ENCODE data around the gene NTM. TPM values are rescaled to one million over a fixed set of nuclear protein-coding genes. Genes with fewer than 3 reads are reported as not detected.

NTM gene
- total and polyA plus RNA-seq, 7 donors = 0.07 to 1.1 (median 0.22) TPM; not detected in 2

- Histone ChIP-seq H3K27ac (no peak overlapping the region), H3K9me3 (no peaks in the 10 kb centered on the region), H3K4me1 (no peaks in the 10 kb centered on the region), H3K27me3 (ENCODE audit: insufficient read depth in 3 of 3, low read length in 2 of 3) (peaks cover 0 to 2% (median 0%) of the 10 kb centered on the region in 3 donors), H3K36me3 (ENCODE audit: insufficient read depth in 1 of 2, low read depth in 1 of 2) (no peaks in the 10 kb centered on the region), H3K4me3 (no peak overlapping the region)
- WGBS, 3 donors = 87 to 92% (median 90%) methylated on average over 2 of the region's 2 CpGs
- intact Hi-C loops (cut with DNase I) = no loop called here
- no peak for DNase-seq
- no peak for ATAC-seq
- no peak for TF ChIP-seq CTCF (IDR thresholded peaks at IDR 0.05)
Observed at GRCh38 chr11:132222345-132222744, 851.9 kb downstream of the NTM start.

GRCh38 chr11:132226522-132226921 is 856.1 kb downstream of the NTM start:
- DNase-seq (no peak), ATAC-seq (no peak)
- intact Hi-C loops (cut with DNase I) = no loop called here
- Histone ChIP-seq H3K4me3 (no peak overlapping the region), H3K27me3 (ENCODE audit: insufficient read depth in 3 of 3, low read length in 2 of 3) (peaks cover 0 to 2% (median 0%) of the 10 kb centered on the region in 3 donors), H3K27ac (no peak overlapping the region), H3K9me3 (no peaks in the 10 kb centered on the region), H3K36me3 (ENCODE audit: insufficient read depth in 1 of 2, low read depth in 1 of 2) (no peaks in the 10 kb centered on the region), H3K4me1 (no peaks in the 10 kb centered on the region)
- 92 to 94% (median 93%) methylated on average over 4 of the region's 4 CpGs for WGBS, 3 donors
- TF ChIP-seq CTCF (IDR thresholded peaks at IDR 0.05) = no peak

- H3K27me3 ChIP-seq (ENCODE audit: insufficient read depth in 3 of 3, low read length in 2 of 3) = no peaks in the 10 kb centered on the region
- no peaks in the 10 kb centered on the region for H3K4me1 ChIP-seq
- no peak for TF ChIP-seq CTCF (IDR thresholded peaks at IDR 0.05)
- no peaks in the 10 kb centered on the region for H3K9me3 ChIP-seq
- ATAC-seq = no peak
- H3K4me3 ChIP-seq = no peak overlapping the region
- intact Hi-C loops (cut with DNase I) = no loop called here
- no peak for DNase-seq
- no peak overlapping the region for H3K27ac ChIP-seq
- no peaks in the 10 kb centered on the region for H3K36me3 ChIP-seq (ENCODE audit: insufficient read depth in 1 of 2, low read depth in 1 of 2)
- 89 to 91% (median 90%) methylated on average over 11 of the region's 11 CpGs for WGBS, 3 donors
Observed at GRCh38 chr11:132228746-132229325, 858.4 kb downstream of the NTM start.

- Histone ChIP-seq H3K9me3 (no peaks in the 10 kb centered on the region), H3K27me3 (ENCODE audit: insufficient read depth in 3 of 3, low read length in 2 of 3) (no peaks in the 10 kb centered on the region), H3K4me1 (no peaks in the 10 kb centered on the region), H3K27ac (no peak overlapping the region), H3K36me3 (ENCODE audit: insufficient read depth in 1 of 2, low read depth in 1 of 2) (no peaks in the 10 kb centered on the region), H3K4me3 (no peak overlapping the region)
- TF ChIP-seq CTCF (IDR thresholded peaks at IDR 0.05) = no peak
- no peak for ATAC-seq
- WGBS, 3 donors = 26 to 31% (median 29%) methylated on average over 13 of the region's 13 CpGs
- intact Hi-C loops (cut with DNase I) = no loop called here
- no peak for DNase-seq
Observed at GRCh38 chr11:132231656-132232347, 861.4 kb downstream of the NTM start.

All from psoas muscle (tissue), 8 donors.